ENCODE data around the gene PHYHIPL. TPM values are rescaled to one million over a fixed set of nuclear protein-coding genes. Genes with fewer than 3 reads are reported as not detected.

PHYHIPL gene
- total and polyA plus RNA-seq, 2 of the 8 experiments (the other 6 are each of a cell fraction or from before 2014, with no cell fraction given) = 0.23 to 0.48 TPM

DNA sequence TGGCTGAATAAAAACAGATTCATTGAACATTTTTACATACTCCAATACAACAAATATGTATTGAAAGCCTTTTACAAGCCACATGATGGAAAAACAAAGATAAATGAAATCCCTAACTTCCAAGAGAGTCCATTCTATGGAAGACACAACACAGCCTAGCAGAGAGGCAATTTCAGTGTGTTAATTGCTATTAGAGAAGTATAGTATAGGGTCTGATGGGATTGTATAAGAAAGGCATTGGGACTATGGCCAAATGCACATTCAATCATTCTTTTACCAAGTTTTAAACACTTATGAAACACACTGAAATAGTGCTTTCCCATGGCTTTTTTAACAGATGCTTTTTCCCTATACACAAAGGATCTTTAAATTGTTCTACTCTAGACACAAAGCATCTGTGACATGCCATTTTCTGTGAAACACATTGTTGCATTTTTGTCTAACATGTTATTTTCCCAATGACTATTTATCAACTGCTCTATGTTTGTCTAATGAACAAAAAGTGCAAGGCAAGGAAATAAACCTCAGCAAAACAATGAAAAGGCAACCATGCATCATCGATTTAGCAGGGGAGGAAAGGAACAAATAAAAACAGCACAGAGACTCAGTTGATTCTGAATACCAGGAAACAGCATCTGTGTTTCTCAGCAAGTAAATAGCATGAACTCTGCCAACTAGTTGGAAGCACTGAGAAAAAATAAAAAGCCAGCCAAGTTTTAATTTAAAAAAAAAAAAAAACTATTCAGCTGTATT is 42.4 kb upstream of the PHYHIPL start:
- no peak overlapping the region for H2BK20ac ChIP-seq (ENCODE audit: low read length)
- H2BK12ac ChIP-seq (ENCODE audit: low read depth, low read length) = no peak overlapping the region
- no peak overlapping the region for H2BK120ac ChIP-seq (replicated peaks; ENCODE audit: low read depth, low read length)
- no peak overlapping the region for H3K4me3 ChIP-seq (ENCODE audit: extremely low read depth in 1 of 4, insufficient read depth in 2 of 4, low read depth in 3 of 4, low read length in 4 of 4)
- H2AK5ac ChIP-seq (ENCODE audit: low read depth, low read length) = no peak overlapping the region
- no peak for FAIRE-seq
- H4K5ac ChIP-seq (ENCODE audit: insufficient read length, low read depth, low read length) = no peak overlapping the region
- no peak overlapping the region for H3K56ac ChIP-seq (replicated peaks; ENCODE audit: insufficient read length, low read depth, low read length)
- H3K79me1 ChIP-seq (ENCODE audit: low read depth, low read length) = no peaks in the 10 kb centered on the region
- H3K27me3 ChIP-seq (replicated peaks in 1 of 4; ENCODE audit: control insufficient read depth in 3 of 4, extremely low read depth in 1 of 4, insufficient read depth in 3 of 4, low read length in 3 of 4) = no peaks in the 10 kb centered on the region
- 79% methylated on average over 1 of the region's 1 CpG; no CpG with 5 or more reads in 1 of the 2 experiments for WGBS, 2 experiments (ENCODE audit: extremely low coverage in 1 of 2, insufficient coverage in 1 of 2, insufficient read length in 1 of 2, insufficient replicate concordance in 2 of 2, low coverage in 1 of 2, low lambda C conversion rate in 2 of 2, missing lambda C conversion rate in 1 of 2)
- no peak overlapping the region for H2BK5ac ChIP-seq (ENCODE audit: low read depth, low read length)
- H2BK15ac ChIP-seq (ENCODE audit: low read length) = no peak overlapping the region
- no peaks in the 10 kb centered on the region for H3K79me2 ChIP-seq (ENCODE audit: control insufficient read depth in 1 of 2, insufficient read depth in 2 of 2, low read length in 2 of 2)
- no peak overlapping the region for H4K8ac ChIP-seq (ENCODE audit: extremely low read depth, insufficient read depth, low read length)
- H3K4me2 ChIP-seq (ENCODE audit: insufficient read depth in 1 of 2, low read depth in 2 of 2, low read length in 2 of 2) = no peak overlapping the region
- H3K23ac ChIP-seq (ENCODE audit: insufficient read length) = no peak overlapping the region
- no peak overlapping the region for H4K91ac ChIP-seq (replicated peaks; ENCODE audit: insufficient read length, low read length)
- ChIA-PET CTCF (ENCODE audit: partially characterized antibody) (no interaction called here), POLR2A (ENCODE audit: partially characterized antibody) (no interaction called here)
- no peaks in the 10 kb centered on the region for H3K36me3 ChIP-seq (ENCODE audit: control insufficient read depth in 2 of 4, insufficient read depth in 4 of 4, low read length in 3 of 4)
- no peak overlapping the region for H3K18ac ChIP-seq (ENCODE audit: extremely low read depth, low read length)
- no peaks in the 10 kb centered on the region for H3K4me1 ChIP-seq (replicated peaks in 1 of 4; ENCODE audit: control insufficient read depth in 3 of 4, insufficient read depth in 4 of 4, low read length in 3 of 4)
- no peak overlapping the region for H3K27ac ChIP-seq (ENCODE audit: low read depth, low read length)
- H3K23me2 ChIP-seq (ENCODE audit: low read depth, low read length) = no peaks in the 10 kb centered on the region; the same call in 1 of the 2 replicates
- H2AFZ ChIP-seq (ENCODE audit: low read length) = no peak overlapping the region
- H4K20me1 ChIP-seq (replicated peaks in 1 of 2; ENCODE audit: control insufficient read depth in 1 of 2, insufficient read depth in 2 of 2, low read length in 2 of 2) = no peaks in the 10 kb centered on the region
- no peak for DNase-seq (ENCODE audit: low read depth in 1 of 2, low spot score in 2 of 2)
- no peaks in the 10 kb centered on the region for H3K9me3 ChIP-seq (ENCODE audit: insufficient read depth in 2 of 2, low read depth in 1 of 2, low read length in 1 of 2)
- H3K9ac ChIP-seq (replicated peaks in 1 of 4; ENCODE audit: extremely low read depth in 1 of 4, low read depth in 3 of 4, low read length in 3 of 4) = no peak overlapping the region
- no peak overlapping the region for H3K14ac ChIP-seq (ENCODE audit: insufficient read length)
- TF ChIP-seq, protein P1, sequence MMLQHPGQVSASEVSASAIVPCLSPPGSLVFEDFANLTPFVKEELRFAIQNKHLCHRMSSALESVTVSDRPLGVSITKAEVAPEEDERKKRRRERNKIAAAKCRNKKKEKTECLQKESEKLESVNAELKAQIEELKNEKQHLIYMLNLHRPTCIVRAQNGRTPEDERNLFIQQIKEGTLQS (IDR thresholded peaks at IDR 0.05; ENCODE audit: insufficient read depth, low read depth, low read length) = no peak
- TF ChIP-seq SIN3A (conservative IDR thresholded peaks at IDR 0.05 in 1 of 2, IDR thresholded peaks at IDR 0.05 in 1 of 2; ENCODE audit: low read depth in 1 of 2, low read length in 2 of 2) (no peak), EGR1 (IDR thresholded peaks at IDR 0.05; ENCODE audit: borderline replicate concordance, low read depth, low read length) (no peak), TCF12 (IDR thresholded peaks at IDR 0.05; ENCODE audit: low read depth, low read length) (no peak), PHF8 (conservative IDR thresholded peaks at IDR 0.05; ENCODE audit: low read depth, low read length) (no peak), POLR2AphosphoS5 (IDR thresholded peaks at IDR 0.05; ENCODE audit: low read depth, low read length) (no peak), NANOG (IDR thresholded peaks at IDR 0.05; ENCODE audit: insufficient read depth, low read depth, low read length, poor library complexity, severe bottlenecking) (no peak)
- H3K4ac ChIP-seq (replicated peaks; ENCODE audit: insufficient read length, low read depth, low read length) = no peak overlapping the region
